Glutamatergic neuron (in vitro differentiated cells): Measurements from ENCODE around the gene DONSON. TPM values are rescaled to one million over a fixed set of nuclear protein-coding genes. Genes with fewer than 3 reads are reported as not detected.

ENCODE experiments used
- DNase-seq: peaks from one replicate; pipeline ENCODE4 v3.0.0; 2022
- H3K27ac Mint-ChIP-seq: one replicate; pipeline ENCODE4 v1.8.0; 2020; ENCODE audit warnings: mild to moderate bottlenecking, mixed read lengths, inconsistent platforms; ENCODE audit not compliant: unreplicated experiment
- H3K27me3 Mint-ChIP-seq: one replicate; pipeline ENCODE4 v1.8.0; 2020; ENCODE audit warnings: mild to moderate bottlenecking, moderate library complexity, mixed read lengths, inconsistent platforms; ENCODE audit not compliant: unreplicated experiment
- H3K36me3 Mint-ChIP-seq: one replicate; pipeline ENCODE4 v1.8.0; 2020; ENCODE audit warnings: mild to moderate bottlenecking, mixed read lengths, inconsistent platforms; ENCODE audit not compliant: unreplicated experiment
- H3K4me1 Mint-ChIP-seq: one replicate; pipeline ENCODE4 v1.8.0; 2020; ENCODE audit warnings: mild to moderate bottlenecking, low read depth, mixed read lengths, inconsistent platforms; ENCODE audit not compliant: unreplicated experiment
- H3K4me3 Mint-ChIP-seq: one replicate; pipeline ENCODE4 v1.8.0; 2020; ENCODE audit warnings: mild to moderate bottlenecking, mixed read lengths, inconsistent platforms; ENCODE audit not compliant: unreplicated experiment
- H3K9me3 Mint-ChIP-seq: one replicate; pipeline ENCODE4 v1.8.0; 2020; ENCODE audit warnings: mild to moderate bottlenecking, moderate library complexity, mixed read lengths, inconsistent platforms; ENCODE audit not compliant: unreplicated experiment
- CTCF ChIP-seq: fragments of 200-600 bp; sonication (generic); IDR thresholded peaks from one replicate; pipeline ENCODE4 v1.5.0; 2021; ENCODE audit not compliant: partially characterized antibody, unreplicated experiment
- total RNA-seq: library from RNA; stranded (reverse); fragmentation: NEBNext Ultra II Directional; extraction: Animal tissue kit (Norgen Biotek cat#: 25700); gene quantifications from one replicate; pipeline ENCODE4 v1.2.1, GENCODE V29; 2021; ENCODE audit not compliant: unreplicated experiment

Gene DONSON
- total RNA-seq, 1 donor from 2014 or later = 8.5 TPM

GRCh38 chr21:33541756-33542639 lies 46.5 kb downstream of the DONSON start, which contains the start of gene GART:
TSS of gene GART (minus strand) at chr21:33542117. CDS start at chr21:33539315, 2,802 bp downstream.
- H3K9me3 Mint-ChIP-seq = peaks cover 15% of the 10 kb centered on the region
- H3K4me1 Mint-ChIP-seq = peaks cover 11% of the 10 kb centered on the region
- H3K4me3 Mint-ChIP-seq = peak within 1 kb of the TSS; percentile 100
- H3K27me3 Mint-ChIP-seq = peaks cover 13% of the 10 kb centered on the region
- DNase-seq = peak; percentile 90
- peaks cover 6% of the 10 kb centered on the region for H3K36me3 Mint-ChIP-seq
- peak within 1 kb of the TSS; percentile 100 for H3K27ac Mint-ChIP-seq
- TF ChIP-seq CTCF = no peak

GRCh38 chr21:33541105-33541711 lies 47.3 kb downstream of the DONSON start:
- no peak for DNase-seq
- Mint-ChIP-seq H3K27ac (peak overlapping the region; percentile 91), H3K36me3 (peaks cover 6% of the 10 kb centered on the region), H3K4me1 (peaks cover 11% of the 10 kb centered on the region), H3K9me3 (peaks cover 15% of the 10 kb centered on the region), H3K27me3 (peaks cover 13% of the 10 kb centered on the region), H3K4me3 (peak overlapping the region; percentile 95)
- TF ChIP-seq CTCF = no peak

- H3K36me3 Mint-ChIP-seq = peaks cover 6% of the 10 kb centered on the region
- no peak for DNase-seq
Observed at GRCh38 chr21:33540711-33541104, 47.8 kb downstream of the DONSON start.

GRCh38 chr21:33539616-33540015 lies 48.9 kb downstream of the DONSON start:
- Mint-ChIP-seq H3K36me3 (peaks cover 6% of the 10 kb centered on the region), H3K4me3 (no peak overlapping the region), H3K27me3 (peaks cover 13% of the 10 kb centered on the region)

More at GRCh38 chr21:33540711-33541104, 47.8 kb downstream of the DONSON start:
- peaks cover 10% of the 10 kb centered on the region for H3K4me1 Mint-ChIP-seq
- peak overlapping the region; percentile 74 for H3K4me3 Mint-ChIP-seq
- H3K9me3 Mint-ChIP-seq = peaks cover 15% of the 10 kb centered on the region
- H3K27ac Mint-ChIP-seq = no peak overlapping the region
- peaks cover 13% of the 10 kb centered on the region for H3K27me3 Mint-ChIP-seq
- no peak for TF ChIP-seq CTCF

More at GRCh38 chr21:33539616-33540015, 48.9 kb downstream of the DONSON start:
- no peak overlapping the region for H3K27ac Mint-ChIP-seq
- H3K4me1 Mint-ChIP-seq = peaks cover 7% of the 10 kb centered on the region
- peaks cover 15% of the 10 kb centered on the region for H3K9me3 Mint-ChIP-seq
- no peak for DNase-seq
- TF ChIP-seq CTCF = no peak
